GM12891 (cell line): Measurements from ENCODE around the gene PCSK6.

Experiments
- PAX5 ChIP-seq: IDR thresholded peaks from 2 replicates; pipeline ENCODE4 v1.6.1; 2011; ENCODE audit warnings: low read length, moderate library complexity, mild to moderate bottlenecking; ENCODE audit not compliant: insufficient read depth, severe bottlenecking
- POLR2A ChIP-seq: IDR thresholded peaks from 2 replicates; pipeline ENCODE4 v1.6.1; 2011; ENCODE audit warnings: low read depth, low read length, control low read depth
- POLR2AphosphoS5 ChIP-seq: IDR thresholded peaks from 2 replicates; pipeline ENCODE4 v1.6.1; 2011; ENCODE audit warnings: low read depth, low read length, control low read depth
- POU2F2 ChIP-seq: IDR thresholded peaks from 2 replicates; pipeline ENCODE4 v1.6.1; 2011; ENCODE audit warnings: low read depth, mild to moderate bottlenecking, control low read depth, low read length, moderate library complexity
- SPI1 ChIP-seq: IDR thresholded peaks from 2 replicates; pipeline ENCODE4 v1.6.1; 2011; ENCODE audit warnings: low read depth, low read length, control low read depth
- TAF1 ChIP-seq: IDR thresholded peaks from 2 replicates; pipeline ENCODE4 v1.6.1; 2011; ENCODE audit warnings: low read depth, low read length, control low read depth

GRCh38 chr15:101307048-101307896 lies 182.2 kb downstream of the PCSK6 start:
- TF ChIP-seq POLR2A (no peak), POLR2AphosphoS5 (no peak), TAF1 (no peak), PAX5 (no peak), SPI1 (no peak), POU2F2 (no peak)
